GM15510 (cell line): ENCODE data around the gene MCTP1.

Experiments used
- POLR2A ChIP-seq: IDR thresholded peaks from 3 replicates; pipeline ENCODE4 v1.6.1; 2011; ENCODE audit warnings: borderline replicate concordance; ENCODE audit not compliant: insufficient read length; ENCODE audit errors: extremely low read depth

The MCTP1 gene

GRCh38 chr5:95063492-95063891, 221.4 kb downstream of the MCTP1 start:
- TF ChIP-seq POLR2A: no peak

DNA sequence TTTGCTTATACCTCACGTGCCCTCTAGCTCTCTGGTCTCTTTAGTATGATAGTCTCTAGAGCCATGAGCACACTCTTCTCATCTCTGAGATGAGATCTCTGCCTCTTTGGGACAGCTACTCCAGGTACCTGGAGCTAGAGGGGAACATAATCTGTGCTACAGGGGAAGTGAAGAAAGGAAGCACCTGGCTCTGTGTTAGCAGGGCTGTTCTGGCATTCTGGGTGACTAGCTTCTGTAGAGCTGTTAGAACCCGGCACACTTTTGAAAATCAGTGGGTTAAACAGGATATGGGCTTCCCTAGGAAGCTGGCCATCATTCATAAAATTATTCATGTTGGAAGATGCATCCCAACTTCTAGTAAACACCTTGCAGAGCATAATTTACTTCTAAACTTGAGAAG, 224.8 kb downstream of the MCTP1 start:
- TF ChIP-seq POLR2A: no peak

- no peak for TF ChIP-seq POLR2A
Measured at GRCh38 chr5:95059636-95060035, 225.3 kb downstream of the MCTP1 start.

DNA sequence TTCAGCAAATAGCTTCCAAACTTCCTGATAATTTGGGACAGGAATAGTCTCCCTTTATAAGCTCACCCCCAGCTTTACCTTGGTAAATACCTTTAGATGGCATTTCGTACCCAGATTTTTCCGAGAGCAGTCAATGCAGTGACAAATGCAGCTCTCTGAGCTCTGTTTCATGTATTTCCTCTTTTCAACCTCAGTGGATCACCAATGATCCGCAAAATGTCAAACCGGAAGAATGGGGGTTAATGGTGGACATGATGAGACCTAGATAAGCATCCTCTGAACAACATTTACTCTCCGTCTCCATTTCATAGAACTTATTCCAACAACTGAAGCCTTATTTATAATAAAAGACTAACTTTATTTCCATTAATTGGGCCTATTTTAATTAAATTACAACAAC, 227.3 kb downstream of the MCTP1 start:
- TF ChIP-seq POLR2A: no peak

DNA sequence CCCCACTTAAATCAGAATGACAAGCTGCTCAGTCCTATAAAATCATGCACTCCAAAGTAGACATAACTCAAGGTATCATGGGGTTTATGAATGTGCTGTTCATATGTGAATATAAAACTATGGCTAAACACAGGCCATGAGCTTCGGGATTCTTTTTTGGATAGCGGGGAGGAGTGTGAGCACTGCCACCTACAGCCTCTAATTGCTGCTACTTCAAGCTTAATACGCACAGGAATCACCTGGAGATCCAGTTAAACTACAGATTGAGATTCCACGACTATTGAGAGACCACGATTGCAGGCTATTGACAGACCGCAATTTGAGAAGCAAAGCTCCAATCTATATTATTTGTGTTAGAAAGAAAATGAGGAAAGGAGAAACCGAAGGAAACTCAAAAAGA, 231.6 kb downstream of the MCTP1 start:
- TF ChIP-seq POLR2A: no peak

DNA sequence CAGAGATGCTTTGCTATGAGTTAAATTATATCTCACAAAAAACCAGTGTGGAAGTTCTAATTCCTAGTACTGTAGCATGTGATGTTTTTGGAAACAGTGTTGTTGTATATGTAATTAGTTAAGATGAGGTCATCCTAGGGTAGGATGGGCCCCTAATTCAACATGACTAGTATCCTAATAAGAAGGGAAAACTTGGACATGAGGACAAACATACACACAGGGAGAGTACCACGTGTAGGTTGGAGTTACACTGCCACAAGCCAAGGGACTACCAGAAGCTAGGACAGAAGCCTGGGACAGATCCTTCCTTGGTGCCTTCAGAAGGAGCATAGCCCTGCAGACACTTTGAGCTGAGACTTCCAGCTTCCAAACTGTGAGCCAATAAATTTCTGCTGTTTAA, 234.2 kb downstream of the MCTP1 start:
- TF ChIP-seq POLR2A: no peak

DNA sequence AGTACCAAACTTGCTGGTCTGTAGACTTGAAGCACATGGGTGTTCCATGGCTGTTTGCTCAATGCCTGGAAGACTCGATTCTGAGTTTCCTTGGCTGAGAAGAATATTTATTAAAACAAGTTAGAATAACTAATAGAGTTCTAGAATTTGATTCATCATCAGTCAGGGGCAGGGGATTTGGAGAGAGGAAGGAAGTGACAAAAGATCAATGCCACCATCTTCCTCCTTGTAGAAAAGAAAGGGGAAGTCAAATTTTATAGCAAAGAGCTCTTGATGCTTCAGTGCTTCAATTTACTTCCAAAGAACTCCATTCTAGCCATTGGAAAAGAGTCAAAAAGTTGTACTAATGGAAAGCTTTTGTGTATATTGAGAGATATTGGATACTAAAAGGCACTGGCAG, 236.3 kb downstream of the MCTP1 start:
- TF ChIP-seq POLR2A: no peak

DNA sequence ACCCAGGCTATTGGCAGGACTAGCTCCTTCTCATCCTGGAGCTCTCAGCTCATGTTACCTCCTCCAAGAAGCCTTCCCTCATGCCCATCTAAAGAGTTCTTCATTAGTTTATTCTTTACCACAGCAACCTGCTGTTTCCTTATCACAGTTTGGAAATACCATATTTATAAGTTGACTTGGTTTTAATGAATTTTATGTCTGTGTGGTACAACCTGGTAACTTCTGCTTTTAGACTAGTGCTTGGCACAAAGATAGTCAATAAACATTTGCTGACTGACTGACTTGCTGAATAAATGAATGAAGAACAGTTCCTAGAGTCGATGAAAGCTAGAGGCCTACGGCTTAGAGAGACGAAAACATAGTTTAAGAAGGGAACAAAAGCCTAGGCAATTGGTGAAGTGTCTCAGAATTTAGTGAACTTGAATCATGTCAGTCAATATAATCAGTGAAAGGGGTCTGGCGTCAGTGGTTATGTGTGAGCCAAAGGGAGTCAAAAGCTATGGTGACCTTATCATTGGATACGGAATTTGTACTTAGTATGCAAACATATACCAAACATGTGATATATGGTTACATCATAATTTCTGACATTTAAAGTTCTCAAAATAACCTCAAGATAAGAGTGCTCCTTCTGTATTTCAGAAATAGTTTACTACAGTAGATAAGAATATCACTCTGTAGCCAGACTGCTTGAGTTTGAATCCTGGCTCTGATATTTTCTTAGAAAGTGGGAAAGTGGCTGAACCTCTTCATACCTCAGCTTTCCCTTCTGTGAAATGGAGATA, 239.5 kb downstream of the MCTP1 start:
- TF ChIP-seq POLR2A: no peak

GRCh38 chr5:95044096-95044495, 240.8 kb downstream of the MCTP1 start:
- TF ChIP-seq POLR2A: no peak

DNA sequence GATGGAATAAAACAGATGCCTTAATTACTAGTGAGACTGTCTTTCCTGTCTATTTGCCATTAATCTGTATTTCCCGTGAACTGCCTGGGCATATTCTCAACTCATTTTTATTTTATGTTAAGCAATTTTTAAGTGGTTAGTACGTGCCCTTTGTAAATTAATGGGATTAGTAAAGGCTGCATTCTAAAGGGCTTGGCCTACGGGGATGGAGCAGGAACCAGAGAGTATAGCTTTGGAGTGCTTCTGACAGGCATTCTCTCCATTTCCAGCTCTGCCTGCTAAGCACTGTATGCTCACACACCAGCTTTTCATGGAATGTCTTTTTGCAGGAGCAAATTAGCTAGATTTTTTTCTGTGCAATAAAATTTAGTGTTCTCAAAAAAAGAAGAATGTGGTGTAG, 241.2 kb downstream of the MCTP1 start:
- TF ChIP-seq POLR2A: no peak

GRCh38 chr5:95043234-95043633, 241.7 kb downstream of the MCTP1 start:
- no peak for TF ChIP-seq POLR2A

- TF ChIP-seq POLR2A: no peak
Measured at GRCh38 chr5:95042037-95042436, 242.9 kb downstream of the MCTP1 start.

DNA sequence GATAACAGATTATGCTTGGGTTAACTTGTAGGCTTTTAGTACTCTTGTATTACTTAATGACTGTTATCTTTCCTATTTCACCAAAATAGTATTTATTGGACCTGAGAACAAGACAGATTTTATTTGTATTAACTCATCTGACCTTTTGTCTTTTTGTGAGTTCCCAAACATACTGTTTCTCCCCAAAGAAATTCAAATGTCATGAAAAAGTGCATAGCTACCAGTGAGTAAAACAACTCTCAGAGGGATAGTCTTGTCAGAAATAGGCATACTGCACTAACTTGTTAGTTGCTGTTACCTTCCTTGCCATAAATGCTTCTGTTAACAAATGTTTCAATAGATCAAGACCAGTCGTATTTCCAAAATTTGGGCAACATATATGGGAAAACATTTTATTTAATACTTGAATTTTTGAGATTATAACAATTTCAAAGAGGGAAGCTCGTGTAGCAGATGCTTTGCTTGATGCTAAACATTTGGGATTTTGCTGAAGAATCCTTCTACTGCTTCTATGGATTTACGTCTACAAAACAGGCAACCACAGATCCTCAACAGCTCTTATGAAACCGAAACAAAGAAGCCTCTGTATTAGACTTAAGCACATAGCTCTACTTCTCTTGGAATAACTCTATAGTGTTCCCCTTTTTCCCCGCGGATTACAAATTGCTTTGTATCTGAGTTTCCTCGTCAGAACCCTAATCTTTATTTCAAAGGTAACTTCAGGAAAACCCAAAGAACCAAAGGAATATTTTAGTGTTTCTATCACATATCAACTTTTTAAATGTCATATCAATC, 248.8 kb downstream of the MCTP1 start:
- TF ChIP-seq POLR2A: no peak

DNA sequence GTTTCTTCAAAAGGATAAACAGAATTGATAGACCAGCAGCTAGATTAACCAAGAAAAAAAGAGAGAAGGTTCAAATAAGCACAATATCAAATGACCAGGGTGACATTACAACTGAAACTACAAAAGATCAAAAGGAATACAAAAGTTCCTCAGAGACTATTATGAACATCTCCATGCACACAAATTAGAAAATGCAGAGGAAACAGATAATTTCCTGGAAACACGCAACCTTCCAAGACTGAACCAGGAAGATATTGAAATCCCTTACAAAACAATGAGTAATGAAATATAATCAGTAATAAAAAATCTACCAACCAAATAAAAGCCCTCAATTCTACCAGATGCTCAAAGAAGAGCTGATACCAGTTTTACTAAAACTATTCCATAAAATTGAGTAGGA, 252.1 kb downstream of the MCTP1 start:
- TF ChIP-seq POLR2A: no peak

DNA sequence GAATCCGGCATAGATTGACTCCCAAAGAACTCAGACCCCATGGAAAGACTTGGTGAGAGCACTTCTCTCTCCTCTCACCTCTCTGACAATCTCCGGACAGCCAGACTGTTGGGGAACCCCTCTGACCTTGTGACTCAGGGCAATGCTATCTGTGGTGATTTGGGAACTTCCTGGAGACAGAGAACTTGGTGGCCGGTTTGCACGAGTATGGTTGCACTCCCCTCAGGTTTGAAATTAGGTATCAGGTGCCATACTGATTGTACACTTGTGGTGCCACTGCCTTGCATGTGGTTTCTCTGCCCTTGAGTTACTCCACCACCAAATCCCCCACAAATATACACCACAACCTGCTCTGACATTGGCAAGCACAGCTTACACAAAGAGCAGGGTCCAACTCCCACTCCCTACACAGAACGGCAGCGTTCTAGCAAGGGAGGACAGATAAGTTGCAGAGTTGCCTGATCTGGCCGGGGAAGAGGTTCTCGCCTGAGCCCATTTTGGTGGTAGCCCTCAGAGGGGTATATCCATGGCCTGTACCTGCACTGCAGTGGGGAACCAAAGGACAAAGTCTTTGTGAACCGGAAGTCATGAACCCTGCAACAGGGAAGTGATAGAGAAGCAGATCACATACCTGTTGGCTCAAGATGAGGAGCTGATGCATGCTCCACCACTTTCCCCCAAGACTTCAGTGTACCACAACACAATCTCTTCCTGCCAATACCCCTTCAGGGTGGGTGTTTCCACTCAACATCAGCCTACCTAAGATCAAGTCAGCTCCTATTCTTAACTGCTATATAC, 255.1 kb downstream of the MCTP1 start:
- TF ChIP-seq POLR2A: no peak
